ENCODE measurements around the gene CEP78.
"Not testable (repeated sequence)": the region's sequence is repeated elsewhere in the genome, so short reads cannot be mapped to it uniquely, and the experiment has no call there.

CEP78 gene

GRCh38 chr9:78235762-78236550 is at the start of gene CEP78:
TSS of gene CEP78 (plus strand) at chr9:78236075. CDS start at chr9:78236351, 276 bp downstream.
- DNase-seq, result peak; percentile 80

- DNase-seq, result no peak
Measured at GRCh38 chr9:78187763-78188484, 48.0 kb upstream of the CEP78 start.

- no peak for DNase-seq
Measured at GRCh38 chr9:78188594-78188993, 47.3 kb upstream of the CEP78 start.

- DNase-seq, result no peak
Measured at GRCh38 chr9:78189001-78189400, 46.9 kb upstream of the CEP78 start.

- DNase-seq, result no peak
Measured at GRCh38 chr9:78189461-78189860, 46.4 kb upstream of the CEP78 start.

- no peak for DNase-seq
Measured at GRCh38 chr9:78191931-78192330, 43.9 kb upstream of the CEP78 start.

GRCh38 chr9:78196258-78196657 is 39.6 kb upstream of the CEP78 start:
- DNase-seq, result no peak

GRCh38 chr9:78201158-78201777 is 34.6 kb upstream of the CEP78 start:
- peak; percentile 76 for DNase-seq

GRCh38 chr9:78207319-78207718 is 28.6 kb upstream of the CEP78 start:
- DNase-seq, result no peak

GRCh38 chr9:78207901-78208300 is 28.0 kb upstream of the CEP78 start:
- no peak for DNase-seq

GRCh38 chr9:78209127-78209526 is 26.7 kb upstream of the CEP78 start:
- DNase-seq, result no peak

- no peak for DNase-seq
Measured at GRCh38 chr9:78210841-78211301, 25.0 kb upstream of the CEP78 start.

- DNase-seq, result no peak
Measured at GRCh38 chr9:78212868-78213267, 23.0 kb upstream of the CEP78 start.

GRCh38 chr9:78213712-78214111 is 22.2 kb upstream of the CEP78 start:
- no peak for DNase-seq

GRCh38 chr9:78214492-78214891 is 21.4 kb upstream of the CEP78 start:
- DNase-seq, result no peak

- DNase-seq, result no peak
Measured at GRCh38 chr9:78215706-78216105, 20.2 kb upstream of the CEP78 start.

GRCh38 chr9:78218890-78219289 is 17.0 kb upstream of the CEP78 start:
- DNase-seq, result no peak

GRCh38 chr9:78221425-78221824 is 14.4 kb upstream of the CEP78 start:
- no peak for DNase-seq

- DNase-seq, result not testable (repeated sequence)
Measured at GRCh38 chr9:78221841-78222240, 14.0 kb upstream of the CEP78 start.

GRCh38 chr9:78230761-78231160 is 5.1 kb upstream of the CEP78 start:
- DNase-seq, result no peak

- DNase-seq, result not testable (repeated sequence)
Measured at GRCh38 chr9:78232471-78232870, 3.4 kb upstream of the CEP78 start.

GRCh38 chr9:78234810-78235209 is 1.1 kb upstream of the CEP78 start:
- DNase-seq, result no peak

- no peak for DNase-seq
Measured at GRCh38 chr9:78235256-78235761, 566 bp upstream of the CEP78 start.

GRCh38 chr9:78236551-78236910 is 656 bp downstream of the CEP78 start:
- DNase-seq, result no peak
